Right lobe of liver (tissue), 6 donors: ENCODE results near the gene DPY19L3. TPM values are rescaled to one million over a fixed set of nuclear protein-coding genes. Genes with fewer than 3 reads are reported as not detected.

Source experiments
- ATAC-seq, 4 donors: fragments of 200-7000 bp; cut with Tn5 transposase; one replicate each; pipeline ENCODE4 v1.9.1; 2020; ENCODE audit warnings: mild to moderate bottlenecking in 4 of 4, moderate library complexity in 4 of 4
- DNase-seq, 3 donors: peaks; one replicate each; pipeline ENCODE4 v3.0.0-alpha.2; 2020
- H3K27ac ChIP-seq, 3 donors: fragments of 200-600 bp; one replicate each; pipeline ENCODE4 v1.8.0; 2022
- H3K27me3 ChIP-seq, 2 donors: fragments of 200-600 bp; one replicate each; pipeline ENCODE4 v1.8.0; 2022
- H3K36me3 ChIP-seq, 4 donors: fragments of 200-600 bp; sonication (generic) in 1 of 4; one replicate each; pipeline versions ENCODE4 v1.5.1 to v1.8.0; 2017 to 2022; ENCODE audit warnings: control low read depth in 1 of 4
- H3K4me1 ChIP-seq, 4 donors: fragments of 200-600 bp; sonication (generic) in 1 of 4; one replicate each; pipeline versions ENCODE4 v1.5.1 to v1.8.0; 2017 to 2022; ENCODE audit warnings: control low read depth in 1 of 4
- H3K4me3 ChIP-seq, 3 donors: fragments of 200-600 bp; one replicate each; pipeline ENCODE4 v1.8.0; 2022
- H3K9me3 ChIP-seq, 4 donors: fragments of 200-600 bp; sonication (generic) in 1 of 4; one replicate each; pipeline versions ENCODE4 v1.5.1 to v1.8.0; 2017 to 2022; ENCODE audit warnings: control low read depth in 1 of 4
- POLR2A ChIP-seq: fragments of 450-650 bp; IDR thresholded peaks from one replicate; pipeline ENCODE4 v1.6.1; 2017; ENCODE audit warnings: antibody characterized with exemption, mild to moderate bottlenecking
- WGBS: methylation state at CpG from one replicate; pipeline ENCODE4 v1.1.6; 2018; ENCODE audit warnings: low coverage, low lambda C conversion rate; ENCODE audit not compliant: insufficient coverage; ENCODE audit errors: missing lambda C conversion rate; 5-methylcytosine and 5-hydroxymethylcytosine counted together
- intact Hi-C, 2 donors: fragments of 100-400 bp; cut with DNase I; formaldehyde crosslinking; loops; one replicate each; pipeline versions ENCODE4 v1.11.2 to v1.14.1; 2022
- total RNA-seq, 6 experiments: library from RNA; depleted of rRNA in 2 of 6; stranded (reverse); fragments of >200 nt in 2 of 6; fragmentation: NEBNext Ultra II Directional in 3 of 6; extraction: Animal tissue kit (Norgen Biotek cat#: 25700) in 3 of 6; gene quantifications; one replicate each; pipeline versions ENCODE4 v1.1.0 to v1.2.4, GENCODE V29; 2016 to 2023
- TF ChIP-seq, protein P1 (sequence below), 4 donors: fragments of 200-600 bp in 3 of 4; fragments of 450-650 bp in 1 of 4; IDR thresholded peaks; one replicate each; pipeline versions ENCODE4 v1.5.1 to v1.8.0; 2016 to 2022; ENCODE audit warnings: antibody characterized with exemption in 4 of 4, mild to moderate bottlenecking in 2 of 4
- donor health status: DM: no; HTN: yes; CAD: no.
- donor health status: DM: no; HTN: no; CAD: no.
- donor health status: DM: no; HTN: no; CAD: no.
- donor health status: DM: no; HTN: yes; CAD: no.
- donor health status: DM: no; HTN: yes; CAD: no.

DPY19L3 gene
- total RNA-seq, 6 experiments from 2014 or later = 8.0 to 13.5 (median 12.4) TPM

DNA sequence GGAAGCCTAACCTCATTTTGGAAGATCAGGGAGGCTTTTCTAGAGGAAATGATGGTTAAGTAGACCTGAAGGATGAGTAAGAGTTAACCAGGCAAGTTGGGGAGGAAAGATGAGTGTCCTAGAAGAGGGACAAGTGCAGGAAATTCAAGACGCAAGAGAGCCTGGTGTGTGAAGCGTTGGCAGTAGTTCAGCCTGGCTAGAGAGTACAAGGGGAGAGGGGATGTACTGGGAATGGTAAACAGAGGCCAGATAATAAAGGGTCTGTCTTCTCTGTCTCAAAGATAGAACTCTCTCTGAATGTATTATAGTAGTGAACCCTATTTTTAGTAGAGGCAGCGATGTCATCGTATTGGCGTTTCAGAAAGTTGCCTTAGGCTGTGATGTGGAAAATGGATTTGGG is 9.7 kb downstream of the DPY19L3 start:
- Histone ChIP-seq H3K9me3 (no peaks in the 10 kb centered on the region), H3K4me1 (no peaks in the 10 kb centered on the region), H3K27ac (no peak overlapping the region), H3K36me3 (peaks cover 0 to 21% (median 10%) of the 10 kb centered on the region in 4 donors), H3K4me3 (no peak overlapping the region), H3K27me3 (no peaks in the 10 kb centered on the region)
- ATAC-seq = no peak
- WGBS = 92% methylated on average over 5 of the region's 5 CpGs
- no peak for DNase-seq
- TF ChIP-seq, protein P1, sequence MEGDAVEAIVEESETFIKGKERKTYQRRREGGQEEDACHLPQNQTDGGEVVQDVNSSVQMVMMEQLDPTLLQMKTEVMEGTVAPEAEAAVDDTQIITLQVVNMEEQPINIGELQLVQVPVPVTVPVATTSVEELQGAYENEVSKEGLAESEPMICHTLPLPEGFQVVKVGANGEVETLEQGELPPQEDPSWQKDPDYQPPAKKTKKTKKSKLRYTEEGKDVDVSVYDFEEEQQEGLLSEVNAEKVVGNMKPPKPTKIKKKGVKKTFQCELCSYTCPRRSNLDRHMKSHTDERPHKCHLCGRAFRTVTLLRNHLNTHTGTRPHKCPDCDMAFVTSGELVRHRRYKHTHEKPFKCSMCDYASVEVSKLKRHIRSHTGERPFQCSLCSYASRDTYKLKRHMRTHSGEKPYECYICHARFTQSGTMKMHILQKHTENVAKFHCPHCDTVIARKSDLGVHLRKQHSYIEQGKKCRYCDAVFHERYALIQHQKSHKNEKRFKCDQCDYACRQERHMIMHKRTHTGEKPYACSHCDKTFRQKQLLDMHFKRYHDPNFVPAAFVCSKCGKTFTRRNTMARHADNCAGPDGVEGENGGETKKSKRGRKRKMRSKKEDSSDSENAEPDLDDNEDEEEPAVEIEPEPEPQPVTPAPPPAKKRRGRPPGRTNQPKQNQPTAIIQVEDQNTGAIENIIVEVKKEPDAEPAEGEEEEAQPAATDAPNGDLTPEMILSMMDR (IDR thresholded peaks at IDR 0.05) = no peak
- no peak for TF ChIP-seq POLR2A
- intact Hi-C loops = no loop called here

DNA sequence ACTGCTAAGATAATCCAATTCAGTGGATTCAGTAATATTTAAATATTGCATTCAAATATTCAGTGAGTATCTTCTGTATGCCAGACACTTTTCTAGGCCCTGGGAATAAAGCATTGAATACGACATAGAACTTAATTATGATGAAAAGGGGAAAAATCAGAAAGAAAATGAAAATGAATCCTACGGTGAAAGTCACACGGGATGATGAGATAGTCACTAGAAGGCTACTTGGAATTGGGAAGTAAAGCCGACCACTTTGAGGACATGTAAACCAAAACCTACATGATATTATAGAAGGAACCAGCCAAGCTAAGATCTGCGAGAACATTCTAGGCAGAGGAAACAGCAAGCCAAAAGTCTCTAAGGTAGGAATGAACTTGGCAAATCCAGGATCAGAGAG is 10.1 kb downstream of the DPY19L3 start:
- H3K27ac ChIP-seq = no peak overlapping the region
- H3K4me3 ChIP-seq = no peak overlapping the region
- intact Hi-C loops = no loop called here
- ATAC-seq = no peak
- TF ChIP-seq, protein P1 (IDR thresholded peaks at IDR 0.05) = no peak
- no peak for TF ChIP-seq POLR2A
- no peaks in the 10 kb centered on the region for H3K27me3 ChIP-seq
- no peaks in the 10 kb centered on the region for H3K4me1 ChIP-seq
- DNase-seq = no peak
- no peaks in the 10 kb centered on the region for H3K9me3 ChIP-seq
- peaks cover 0 to 21% (median 10%) of the 10 kb centered on the region in 4 donors for H3K36me3 ChIP-seq
- 97% methylated on average over 5 of the region's 5 CpGs for WGBS

DNA sequence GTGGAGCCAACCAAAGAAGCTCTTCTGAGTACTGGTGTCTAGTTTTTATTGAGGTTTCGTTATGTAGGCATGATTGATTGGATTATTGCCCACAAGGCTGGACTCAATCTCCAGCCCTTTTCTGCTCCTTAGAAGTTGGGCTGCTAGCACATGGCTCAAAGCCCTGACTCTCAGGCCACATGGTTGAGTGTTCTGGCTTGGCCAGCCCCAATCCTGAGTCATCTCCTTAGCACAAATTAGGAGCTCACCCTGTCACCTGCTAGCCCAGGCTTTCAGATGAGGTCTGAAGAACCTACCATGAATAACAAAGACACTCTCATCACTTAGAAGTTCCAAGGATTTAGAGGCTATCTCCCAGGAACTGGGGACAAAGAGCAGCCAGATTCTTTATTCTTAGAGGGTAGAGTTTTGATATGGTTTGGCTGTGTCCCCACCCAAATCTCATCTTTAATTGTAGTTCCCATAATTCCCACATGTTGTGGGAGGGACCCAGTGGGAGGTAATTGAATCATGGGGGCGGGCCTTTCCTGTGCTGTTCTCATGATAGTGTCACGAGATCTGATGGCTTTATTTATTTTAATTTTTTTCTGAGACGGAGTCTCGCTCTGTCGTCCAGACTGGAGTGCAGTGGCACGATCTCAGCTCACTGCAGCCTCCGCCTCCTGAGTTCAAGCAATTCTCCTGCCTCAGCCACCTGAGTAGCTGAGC is 11.3 kb downstream of the DPY19L3 start:
- no peaks in the 10 kb centered on the region for H3K27me3 ChIP-seq
- H3K4me1 ChIP-seq = peaks cover 0 to 5% (median 0%) of the 10 kb centered on the region in 4 donors
- intact Hi-C loops = no loop called here
- no peak overlapping the region for H3K4me3 ChIP-seq
- TF ChIP-seq, protein P1 (IDR thresholded peaks at IDR 0.05) = no peak
- TF ChIP-seq POLR2A = no peak
- DNase-seq (no peak), ATAC-seq (no peak)
- peaks cover 0 to 16% (median 3%) of the 10 kb centered on the region in 4 donors for H3K36me3 ChIP-seq
- 95% methylated on average over 8 of the region's 8 CpGs for WGBS
- no peak overlapping the region for H3K27ac ChIP-seq
- no peaks in the 10 kb centered on the region for H3K9me3 ChIP-seq

DNA sequence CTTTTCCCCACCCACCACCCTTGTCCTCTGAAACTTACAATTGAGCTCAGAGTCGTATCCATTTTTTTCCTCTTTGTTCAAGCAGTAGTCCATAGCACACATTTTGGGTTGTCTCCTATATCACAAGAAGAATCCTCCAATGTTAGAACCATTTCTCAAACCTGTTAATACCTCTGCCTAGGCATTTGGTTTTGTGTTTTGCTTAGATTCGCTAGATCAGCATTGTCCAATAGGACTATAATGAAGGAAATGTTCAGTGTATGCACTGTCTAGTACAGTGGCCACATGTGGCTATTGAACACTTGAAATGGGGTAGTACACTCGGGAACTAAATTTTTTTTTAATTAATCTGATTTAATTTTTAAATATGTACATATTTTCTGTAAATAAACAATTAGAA is 12.6 kb downstream of the DPY19L3 start:
- Histone ChIP-seq H3K27ac (no peak overlapping the region), H3K36me3 (peaks cover 0 to 5% (median 0%) of the 10 kb centered on the region in 4 donors), H3K27me3 (no peaks in the 10 kb centered on the region), H3K4me3 (no peak overlapping the region), H3K9me3 (no peaks in the 10 kb centered on the region), H3K4me1 (peaks cover 0 to 5% (median 0%) of the 10 kb centered on the region in 4 donors)
- no peak for ATAC-seq
- no peak for TF ChIP-seq POLR2A
- TF ChIP-seq, protein P1 (IDR thresholded peaks at IDR 0.05) = no peak
- intact Hi-C loops = no loop called here
- 83% methylated on average over 3 of the region's 3 CpGs for WGBS
- no peak for DNase-seq
